Epithelial cell of alveolus of lung (primary cell): ENCODE data around the gene DBX1. TPM values are rescaled to one million over a fixed set of nuclear protein-coding genes. Genes with fewer than 3 reads are reported as not detected.

ENCODE experiments used
- total RNA-seq: library from RNA; depleted of rRNA; stranded (reverse); fragments of >200 nt; gene quantifications from 2 replicates; pipeline ENCODE4 v1.2.1, GENCODE V29; 2015

DBX1 gene
- not detected in 2 replicates for total RNA-seq

GRCh38 chr11:20160425-20161229 lies at the start of gene DBX1:
Gene DBX1 (minus strand): TSS chr11:20160475. CDS start chr11:20160324, 151 bp downstream.

Other genes with a start within 250 kb of the DBX1 start
- 34.6 and 45.9 TPM in 2 replicates for gene HTATIP2, start 203.2 kb upstream of the DBX1 start, total RNA-seq
- 8.9 and 15.3 TPM in 2 replicates for gene PRMT3, start 227.2 kb upstream of the DBX1 start, total RNA-seq